H9 (cell line): ENCODE measurements around the gene CST6. TPM values are rescaled to one million over a fixed set of nuclear protein-coding genes. Genes with fewer than 3 reads are reported as not detected.

Experiments used
- DNase-seq: peaks from one replicate; pipeline ENCODE4 v3.0.0-alpha.2; 2017
- H2AFZ ChIP-seq: one replicate; pipeline ENCODE4 v1.6.1; 2013; ENCODE audit warnings: mild to moderate bottlenecking, low read length, control low read depth, moderate library complexity
- H2AK5ac ChIP-seq: 2 replicates; pipeline ENCODE4 v1.6.1; 2013; ENCODE audit warnings: low read length, control low read depth, mixed read lengths; ENCODE audit not compliant: insufficient read length
- H2BK120ac ChIP-seq: one replicate; pipeline ENCODE4 v1.6.1; 2013; ENCODE audit warnings: low read depth, mild to moderate bottlenecking, low read length, control low read depth, inconsistent platforms; ENCODE audit not compliant: poor library complexity, severe bottlenecking
- H2BK12ac ChIP-seq: 2 replicates; pipeline ENCODE4 v1.6.1; 2013; ENCODE audit warnings: low read length, control low read depth, mixed read lengths, low read depth; ENCODE audit not compliant: insufficient read length
- H2BK15ac ChIP-seq: 2 replicates; pipeline ENCODE4 v1.6.1; 2013; ENCODE audit warnings: low read depth, low read length, control low read depth
- H2BK20ac ChIP-seq: one replicate; pipeline ENCODE4 v1.6.1; 2013; ENCODE audit warnings: low read depth, mild to moderate bottlenecking, low read length, control low read depth, inconsistent platforms; ENCODE audit not compliant: poor library complexity, severe bottlenecking
- H2BK5ac ChIP-seq: 2 replicates; pipeline ENCODE4 v1.6.1; 2013; ENCODE audit warnings: low read length, control low read depth, mixed read lengths; ENCODE audit not compliant: insufficient read length
- H3K14ac ChIP-seq: 2 replicates; pipeline ENCODE4 v1.6.1; 2013; ENCODE audit warnings: low read length, control low read depth; ENCODE audit not compliant: insufficient read depth
- H3K18ac ChIP-seq: 2 replicates; pipeline ENCODE4 v1.6.1; 2013; ENCODE audit warnings: low read depth, mild to moderate bottlenecking, mixed read lengths, low read length, control low read depth; ENCODE audit not compliant: insufficient read length
- H3K23ac ChIP-seq: 2 replicates; pipeline ENCODE4 v1.6.1; 2013; ENCODE audit warnings: low read length, control low read depth, mixed read lengths, low read depth; ENCODE audit not compliant: insufficient read length
- H3K23me2 ChIP-seq: 2 replicates; pipeline ENCODE4 v1.6.1; 2013; ENCODE audit warnings: low read depth, mild to moderate bottlenecking, mixed read lengths, low read length, control low read depth; ENCODE audit not compliant: insufficient read length, poor library complexity, severe bottlenecking
- H3K27ac ChIP-seq: 2 replicates; pipeline ENCODE4 v1.5.1; 2013; ENCODE audit warnings: low read length, control low read depth, mixed read lengths, low read depth; ENCODE audit not compliant: insufficient read length
- H3K27me3 ChIP-seq: 2 replicates; pipeline ENCODE4 v1.6.1; 2013; ENCODE audit warnings: low read length, control low read depth, inconsistent platforms; ENCODE audit not compliant: insufficient read depth
- H3K4ac ChIP-seq: 2 replicates; pipeline ENCODE4 v1.6.1; 2013; ENCODE audit warnings: low read depth, mild to moderate bottlenecking, control low read depth, inconsistent platforms, low read length, moderate library complexity
- H3K4me1 ChIP-seq: 2 replicates; pipeline ENCODE4 v1.6.1; 2013; ENCODE audit warnings: low read length, control low read depth, inconsistent platforms; ENCODE audit not compliant: insufficient read depth
- H3K4me2 ChIP-seq: 2 replicates; pipeline ENCODE4 v1.6.1; 2013; ENCODE audit warnings: low read length, control low read depth, mixed read lengths; ENCODE audit not compliant: insufficient read length, insufficient read depth
- H3K56ac ChIP-seq: 2 replicates; pipeline ENCODE4 v1.6.1; 2013; ENCODE audit warnings: low read depth, mild to moderate bottlenecking, mixed read lengths, low read length, control low read depth; ENCODE audit not compliant: insufficient read length
- H3K79me1 ChIP-seq: 2 replicates; pipeline ENCODE4 v1.6.1; 2013; ENCODE audit warnings: low read depth, mild to moderate bottlenecking, moderate library complexity, low read length, control low read depth, inconsistent platforms; ENCODE audit not compliant: insufficient read depth, poor library complexity, severe bottlenecking
- H3K79me2 ChIP-seq: 2 replicates; pipeline ENCODE4 v1.6.1; 2013; ENCODE audit warnings: low read length, control low read depth, inconsistent platforms; ENCODE audit not compliant: insufficient read depth
- H3K9ac ChIP-seq: 2 replicates; pipeline ENCODE4 v1.6.1; 2013; ENCODE audit warnings: low read length, control low read depth, mixed read lengths; ENCODE audit not compliant: insufficient read length; ENCODE audit errors: extremely low read depth
- H3K9me3 ChIP-seq: one replicate; pipeline ENCODE4 v1.6.1; 2013; ENCODE audit warnings: low read depth, low read length, inconsistent platforms; ENCODE audit not compliant: control insufficient read depth
- H3T11ph ChIP-seq: one replicate; pipeline ENCODE4 v1.6.1; 2013; ENCODE audit warnings: mild to moderate bottlenecking, low read length, control low read depth, inconsistent platforms
- H4K20me1 ChIP-seq: one replicate; pipeline ENCODE4 v1.6.1; 2013; ENCODE audit not compliant: control insufficient read depth, insufficient read length, insufficient read depth
- H4K5ac ChIP-seq: 2 replicates; pipeline ENCODE4 v1.6.1; 2013; ENCODE audit warnings: low read depth, mild to moderate bottlenecking, mixed read lengths, low read length, control low read depth; ENCODE audit not compliant: insufficient read length
- H4K8ac ChIP-seq: replicated peaks from 2 replicates; pipeline ENCODE4 v1.6.1; 2013; ENCODE audit warnings: low read length, control low read depth, mixed read lengths, low read depth; ENCODE audit not compliant: insufficient read length
- H4K91ac ChIP-seq: 2 replicates; pipeline ENCODE4 v1.6.1; 2013; ENCODE audit warnings: low read depth, mild to moderate bottlenecking, moderate library complexity, mixed read lengths, low read length, control low read depth; ENCODE audit not compliant: insufficient read length
- H3K27ac Mint-ChIP-seq, 3 experiments: 2 replicates in 2 of 3; 3 replicates in 1 of 3; pipeline ENCODE4 v1.8.0; 2020 to 2021; ENCODE audit warnings: mixed read lengths in 3 of 3, mild to moderate bottlenecking in 1 of 3, moderate library complexity in 1 of 3
- H3K27me3 Mint-ChIP-seq: 2 replicates; pipeline ENCODE4 v1.8.0; 2021; ENCODE audit warnings: low read depth, mild to moderate bottlenecking, moderate library complexity, mixed read lengths
- H3K36me3 Mint-ChIP-seq, 3 experiments: 2 replicates in 2 of 3; 3 replicates in 1 of 3; pipeline ENCODE4 v1.8.0; 2020 to 2021; ENCODE audit warnings: low read depth in 3 of 3, mixed read lengths in 3 of 3; ENCODE audit not compliant: insufficient read depth in 1 of 3
- H3K4me1 Mint-ChIP-seq, 2 experiments: 2 replicates each; pipeline ENCODE4 v1.8.0; 2020; ENCODE audit warnings: mixed read lengths in 2 of 2
- H3K4me3 Mint-ChIP-seq, 2 experiments: 2 replicates in 1 of 2; 3 replicates in 1 of 2; pipeline ENCODE4 v1.8.0; 2020 to 2021; ENCODE audit warnings: mild to moderate bottlenecking in 2 of 2, mixed read lengths in 2 of 2, moderate library complexity in 1 of 2
- H3K9me3 Mint-ChIP-seq, 2 experiments: 2 replicates in 1 of 2; 3 replicates in 1 of 2; pipeline ENCODE4 v1.8.0; 2020; ENCODE audit warnings: mild to moderate bottlenecking in 2 of 2, mixed read lengths in 2 of 2, moderate library complexity in 1 of 2
- WGBS: extraction: QIAGEN DNeasy Blood & Tissue Kit; methylation state at CpG from one replicate; pipeline ENCODE4 v1.1.7; 2013; ENCODE audit warnings: missing lambda C conversion rate, low lambda C conversion rate, mixed read lengths; ENCODE audit not compliant: insufficient read length; ENCODE audit errors: extremely low coverage; 5-methylcytosine and 5-hydroxymethylcytosine counted together
- total RNA-seq: library from RNA; stranded (reverse); gene quantifications from 2 replicates; pipeline ENCODE4 v1.2.1, GENCODE V29; 2021
- TF ChIP-seq, protein P1 (sequence below): fragments of 200-600 bp; sonication (generic); conservative IDR thresholded peaks from 3 replicates; pipeline ENCODE4 v1.8.0; 2021; ENCODE audit warnings: antibody characterized with exemption, mild to moderate bottlenecking

Gene CST6
- total RNA-seq, 1 experiment from 2014 or later, result not detected

DNA sequence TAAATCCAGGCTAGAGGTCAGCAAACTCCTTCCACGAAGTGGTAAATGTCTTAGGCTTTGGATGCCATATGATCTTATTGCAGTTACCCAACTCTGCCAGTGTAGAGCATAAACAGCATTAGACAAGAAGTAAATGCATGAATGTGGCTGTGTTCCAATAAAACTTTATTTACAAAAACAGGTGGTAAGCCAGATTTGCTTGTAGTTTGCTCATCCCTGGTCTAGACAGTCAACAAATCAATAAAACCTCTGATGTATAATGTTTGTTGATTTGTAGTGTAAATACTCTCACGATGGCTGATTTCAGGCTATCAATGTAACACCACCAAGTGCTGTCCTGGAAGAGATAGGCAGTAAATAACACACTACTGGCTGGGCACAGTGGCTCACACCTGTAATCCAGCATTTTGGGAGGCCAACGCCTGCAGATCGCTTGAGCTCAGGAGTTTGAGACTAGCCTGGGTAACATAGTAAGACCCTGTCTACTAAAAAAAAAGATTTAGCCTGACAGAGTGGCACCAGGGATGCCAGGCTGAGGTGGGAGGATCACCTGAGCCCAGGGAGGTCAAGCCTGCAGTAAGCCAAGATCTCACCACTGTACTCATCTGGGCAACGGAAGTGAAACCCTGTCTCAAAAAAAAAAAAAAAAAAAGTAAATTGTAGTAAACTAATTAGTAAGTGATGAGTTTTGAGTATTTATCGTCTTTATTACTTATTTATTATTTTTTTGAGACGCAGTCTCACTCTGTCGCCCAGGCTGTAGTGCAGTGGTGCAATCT is 21.3 kb downstream of the CST6 start:
- no peaks in the 10 kb centered on the region for H3K79me2 ChIP-seq
- H4K5ac ChIP-seq, result no peak overlapping the region
- WGBS, result no CpG with 5 or more reads among the region's 8 CpGs
- H4K20me1 ChIP-seq, result no peaks in the 10 kb centered on the region
- no peaks in the 10 kb centered on the region for H3K4me1 ChIP-seq
- H3T11ph ChIP-seq, result no peak overlapping the region
- no peak overlapping the region for H2AFZ ChIP-seq
- H3K9me3 ChIP-seq, result peaks cover 8% of the 10 kb centered on the region
- no peak overlapping the region for H3K14ac ChIP-seq
- no peak overlapping the region for H2AK5ac ChIP-seq
- no peak overlapping the region for H3K4me2 ChIP-seq
- H3K4ac ChIP-seq, result no peak overlapping the region
- DNase-seq, result no peak
- no peak overlapping the region for H2BK20ac ChIP-seq
- H4K8ac ChIP-seq, result no peak overlapping the region
- no peak overlapping the region for H3K27ac ChIP-seq
- H3K4me1 Mint-ChIP-seq, result no peaks in the 10 kb centered on the region
- H3K4me3 Mint-ChIP-seq, result no peak overlapping the region
- no peak overlapping the region for H3K27ac Mint-ChIP-seq
- no peak overlapping the region for H2BK120ac ChIP-seq
- no peak overlapping the region for H4K91ac ChIP-seq
- H3K23me2 ChIP-seq, result no peaks in the 10 kb centered on the region
- TF ChIP-seq, protein P1, sequence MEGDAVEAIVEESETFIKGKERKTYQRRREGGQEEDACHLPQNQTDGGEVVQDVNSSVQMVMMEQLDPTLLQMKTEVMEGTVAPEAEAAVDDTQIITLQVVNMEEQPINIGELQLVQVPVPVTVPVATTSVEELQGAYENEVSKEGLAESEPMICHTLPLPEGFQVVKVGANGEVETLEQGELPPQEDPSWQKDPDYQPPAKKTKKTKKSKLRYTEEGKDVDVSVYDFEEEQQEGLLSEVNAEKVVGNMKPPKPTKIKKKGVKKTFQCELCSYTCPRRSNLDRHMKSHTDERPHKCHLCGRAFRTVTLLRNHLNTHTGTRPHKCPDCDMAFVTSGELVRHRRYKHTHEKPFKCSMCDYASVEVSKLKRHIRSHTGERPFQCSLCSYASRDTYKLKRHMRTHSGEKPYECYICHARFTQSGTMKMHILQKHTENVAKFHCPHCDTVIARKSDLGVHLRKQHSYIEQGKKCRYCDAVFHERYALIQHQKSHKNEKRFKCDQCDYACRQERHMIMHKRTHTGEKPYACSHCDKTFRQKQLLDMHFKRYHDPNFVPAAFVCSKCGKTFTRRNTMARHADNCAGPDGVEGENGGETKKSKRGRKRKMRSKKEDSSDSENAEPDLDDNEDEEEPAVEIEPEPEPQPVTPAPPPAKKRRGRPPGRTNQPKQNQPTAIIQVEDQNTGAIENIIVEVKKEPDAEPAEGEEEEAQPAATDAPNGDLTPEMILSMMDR, result no peak
- H3K79me1 ChIP-seq, result no peaks in the 10 kb centered on the region
- no peak overlapping the region for H2BK12ac ChIP-seq
- H3K18ac ChIP-seq, result no peak overlapping the region
- no peak overlapping the region for H3K9ac ChIP-seq
- peaks cover 28% of the 10 kb centered on the region for H3K27me3 Mint-ChIP-seq
- peaks cover 18 to 19% of the 10 kb centered on the region in 2 experiments for H3K9me3 Mint-ChIP-seq
- H3K36me3 Mint-ChIP-seq, result peaks cover 0 to 3% (median 3%) of the 10 kb centered on the region in 3 experiments; a peak in 3 of 7 replicates
- H3K27me3 ChIP-seq, result no peaks in the 10 kb centered on the region
- no peak overlapping the region for H2BK5ac ChIP-seq
- H3K23ac ChIP-seq, result no peak overlapping the region
- H2BK15ac ChIP-seq, result no peak overlapping the region
- no peak overlapping the region for H3K56ac ChIP-seq
